NCI-H460 (cell line): ENCODE data around the gene LEMD2. TPM values are rescaled to one million over a fixed set of nuclear protein-coding genes. Genes with fewer than 3 reads are reported as not detected.

Experiments
- DNase-seq: peaks from one replicate; pipeline ENCODE4 v3.0.0-alpha.2; 2016; ENCODE audit warnings: low read depth; ENCODE audit errors: extremely low read depth
- total RNA-seq: library from RNA; depleted of rRNA; stranded (reverse); fragments of >200 nt; shearing (Covaris generic); gene quantifications from 2 replicates; pipeline ENCODE4 v1.2.3, GENCODE V29; 2014

Gene LEMD2
- total RNA-seq, 1 experiment from 2014 or later: 39.6 TPM

GRCh38 chr6:33777398-33778388 lies 11.2 kb downstream of the LEMD2 start:
- no peak for DNase-seq

- DNase-seq: no peak
Observed at GRCh38 chr6:33776764-33777163, 12.2 kb downstream of the LEMD2 start.

- DNase-seq: no peak
Observed at GRCh38 chr6:33776186-33776585, 12.7 kb downstream of the LEMD2 start.

- no peak for DNase-seq
Observed at GRCh38 chr6:33774774-33775173, 14.2 kb downstream of the LEMD2 start.

- DNase-seq: no peak
Observed at GRCh38 chr6:33772902-33773472, 15.9 kb downstream of the LEMD2 start.

GRCh38 chr6:33772082-33772830 lies 16.7 kb downstream of the LEMD2 start:
- DNase-seq: no peak

GRCh38 chr6:33771146-33772081 lies 17.5 kb downstream of the LEMD2 start:
- DNase-seq: peak; percentile 33

- DNase-seq: no peak
Observed at GRCh38 chr6:33770833-33771145, 18.1 kb downstream of the LEMD2 start.

GRCh38 chr6:33770124-33770832 lies 18.7 kb downstream of the LEMD2 start:
- DNase-seq: no peak

- no peak for DNase-seq
Observed at GRCh38 chr6:33769248-33769821, 19.6 kb downstream of the LEMD2 start.

GRCh38 chr6:33768644-33769120 lies 20.2 kb downstream of the LEMD2 start:
- peak; percentile 44 for DNase-seq

GRCh38 chr6:33766921-33767907 lies 21.7 kb downstream of the LEMD2 start:
- DNase-seq: no peak

- no peak for DNase-seq
Observed at GRCh38 chr6:33765368-33765767, 23.6 kb downstream of the LEMD2 start.

GRCh38 chr6:33764036-33764435 lies 24.9 kb downstream of the LEMD2 start:
- DNase-seq: no peak

GRCh38 chr6:33763483-33763882 lies 25.4 kb downstream of the LEMD2 start:
- no peak for DNase-seq

- no peak for DNase-seq
Observed at GRCh38 chr6:33762713-33763112, 26.2 kb downstream of the LEMD2 start.

- peak; percentile 26 for DNase-seq
Observed at GRCh38 chr6:33761922-33762629, 26.9 kb downstream of the LEMD2 start.
